Kidney (tissue), 14 donors: Measurements from ENCODE around the gene PTPRC. TPM values are rescaled to one million over a fixed set of nuclear protein-coding genes. Genes with fewer than 3 reads are reported as not detected.

ENCODE experiments used
- DNase-seq, 5 donors: peaks; one replicate each; pipeline ENCODE4 v3.0.0-alpha.2; 2013 to 2020
- FAIRE-seq: peaks from 2 replicates; lab custom pipeline; 2012; peaks lifted over from hg19 to GRCh38; lab: Jason Lieb, UNC
- H3K27ac ChIP-seq, 2 donors: one replicate each; pipeline ENCODE4 v1.7.0; 2013; ENCODE audit warnings: low read depth in 2 of 2, low read length in 2 of 2, inconsistent platforms in 1 of 2
- H3K27me3 ChIP-seq: one replicate; pipeline ENCODE4 v1.7.1; 2013; ENCODE audit warnings: low read length, inconsistent platforms; ENCODE audit not compliant: control insufficient read depth, insufficient read depth
- H3K36me3 ChIP-seq, 3 donors: one replicate each; pipeline versions ENCODE4 v1.7.0 to v1.7.1; 2013; ENCODE audit warnings: low read length in 3 of 3, control low read depth in 1 of 3, inconsistent platforms in 1 of 3; ENCODE audit not compliant: insufficient read depth in 3 of 3, control insufficient read depth in 2 of 3
- H3K4me1 ChIP-seq, 3 donors: one replicate each; pipeline versions ENCODE4 v1.7.0 to v1.7.1; 2013; ENCODE audit warnings: low read length in 3 of 3, inconsistent platforms in 1 of 3, low read depth in 1 of 3; ENCODE audit not compliant: control insufficient read depth in 2 of 3, insufficient read depth in 2 of 3
- H3K4me3 ChIP-seq, 3 donors: one replicate each; pipeline versions ENCODE4 v1.7.0 to v1.8.1; 2013; ENCODE audit warnings: low read length in 3 of 3, control low read depth in 1 of 3, inconsistent platforms in 1 of 3
- H3K9ac ChIP-seq, 3 donors: one replicate each; pipeline versions ENCODE4 v1.7.0 to v1.7.1; 2013; ENCODE audit warnings: low read length in 3 of 3, control low read depth in 1 of 3, inconsistent platforms in 1 of 3
- H3K9me3 ChIP-seq, 3 donors: one replicate each; pipeline versions ENCODE4 v1.7.0 to v1.7.1; 2013; ENCODE audit warnings: low read length in 3 of 3, control low read depth in 1 of 3, inconsistent platforms in 1 of 3; ENCODE audit not compliant: control insufficient read depth in 2 of 3, insufficient read depth in 1 of 3
- CTCF ChIP-seq: IDR thresholded peaks from 3 replicates; pipeline ENCODE4 v1.5.1; 2012; ENCODE audit warnings: mild to moderate bottlenecking, moderate library complexity, borderline replicate concordance; ENCODE audit not compliant: insufficient read depth; ENCODE audit errors: extremely low read depth
- intact Hi-C: fragments of 100-400 bp; cut with DNase I; formaldehyde crosslinking; loops from one replicate; pipeline ENCODE4 v1.11.1; 2022
- polyA plus RNA-seq: library from polyadenylated mRNA; stranded (reverse); fragments of 350-450 nt; fragmentation: Illumina TruSeq; extraction: RNeasy Lipid Tissue Mini Kit (QIAGEN cat#74804); gene quantifications from one replicate; pipeline ENCODE4 v1.2.3, GENCODE V29; 2014; ENCODE audit warnings: low read depth, low replicate concordance; ENCODE audit not compliant: insufficient read depth
- total RNA-seq: library from RNA; stranded (reverse); fragmentation: NEBNext Ultra II Directional; extraction: Animal tissue kit (Norgen Biotek cat#: 25700); gene quantifications from one replicate; pipeline ENCODE4 v1.2.1, GENCODE V29; 2021
- donor health status: control.
- donor health status: control.
- donor health status: control.
- donor health status: control.
- donor health status: control.
- donor health status: DM: yes; HTN: yes; CAD: no.
- donor health status: Normal renal cell carcinoma (clear cell type).

Gene PTPRC
- total and polyA plus RNA-seq, 2 donors from 2014 or later: 1.4 to 60.2 TPM

- DNase-seq (no peak), FAIRE-seq (no peak)
- TF ChIP-seq CTCF: no peak
- Histone ChIP-seq H3K36me3 (no peaks in the 10 kb centered on the region), H3K27ac (no peak overlapping the region), H3K9ac (no peak overlapping the region), H3K9me3 (no peaks in the 10 kb centered on the region), H3K27me3 (no peaks in the 10 kb centered on the region), H3K4me1 (no peaks in the 10 kb centered on the region), H3K4me3 (no peak overlapping the region)
- intact Hi-C loops: no loop called here
These were observed 33.4 kb upstream of the PTPRC start for GRCh38 chr1:198605406-198605805.

GRCh38 chr1:198606020-198606438 lies 32.8 kb upstream of the PTPRC start:
- Histone ChIP-seq H3K4me1 (no peaks in the 10 kb centered on the region), H3K27me3 (no peaks in the 10 kb centered on the region), H3K9me3 (no peaks in the 10 kb centered on the region), H3K9ac (no peak overlapping the region), H3K27ac (no peak overlapping the region), H3K4me3 (no peak overlapping the region), H3K36me3 (no peaks in the 10 kb centered on the region)
- FAIRE-seq (no peak), DNase-seq (no peak)
- intact Hi-C loops: no loop called here
- TF ChIP-seq CTCF: no peak

- Histone ChIP-seq H3K36me3 (no peaks in the 10 kb centered on the region), H3K9ac (no peak overlapping the region), H3K4me1 (no peaks in the 10 kb centered on the region), H3K27me3 (no peaks in the 10 kb centered on the region), H3K27ac (no peak overlapping the region), H3K9me3 (no peaks in the 10 kb centered on the region), H3K4me3 (no peak overlapping the region)
- FAIRE-seq: no peak
- intact Hi-C loops: no loop called here
- no peak for TF ChIP-seq CTCF
- no peak for DNase-seq
These were observed 31.1 kb upstream of the PTPRC start for GRCh38 chr1:198607714-198608113.

- H3K27me3 ChIP-seq: no peaks in the 10 kb centered on the region
- H3K9ac ChIP-seq: no peak overlapping the region
- no peaks in the 10 kb centered on the region for H3K4me1 ChIP-seq
- no peak for TF ChIP-seq CTCF
- intact Hi-C loops: no loop called here
- FAIRE-seq: no peak
- no peaks in the 10 kb centered on the region for H3K9me3 ChIP-seq
- H3K36me3 ChIP-seq: no peaks in the 10 kb centered on the region
- H3K4me3 ChIP-seq: no peak overlapping the region
- no peak for DNase-seq
- no peak overlapping the region for H3K27ac ChIP-seq
These were observed 28.5 kb upstream of the PTPRC start for GRCh38 chr1:198610362-198610761.
